Measurements from ENCODE around the gene CCS.
"Not testable (repeated sequence)": the region's sequence is repeated elsewhere in the genome, so short reads cannot be mapped to it uniquely, and the experiment has no call there.

Gene CCS

GRCh38 chr11:66593303-66593635 lies 284 bp downstream of the CCS start:
- no peak for DNase-seq

GRCh38 chr11:66593650-66594049 lies 665 bp downstream of the CCS start:
- no peak for DNase-seq

GRCh38 chr11:66595245-66595904 lies 2.4 kb downstream of the CCS start:
- DNase-seq, result no peak

- DNase-seq, result no peak
Observed at GRCh38 chr11:66598993-66599392, 6.0 kb downstream of the CCS start.

GRCh38 chr11:66600219-66600618 lies 7.2 kb downstream of the CCS start:
- no peak for DNase-seq

- DNase-seq, result no peak
Observed at GRCh38 chr11:66600631-66601233, 7.7 kb downstream of the CCS start.

- no peak for DNase-seq
Observed at GRCh38 chr11:66603072-66603471, 10.1 kb downstream of the CCS start.

GRCh38 chr11:66604155-66604554 lies 11.2 kb downstream of the CCS start:
- DNase-seq, result no peak

- not testable (repeated sequence) for DNase-seq
Observed at GRCh38 chr11:66606608-66607007, 13.6 kb downstream of the CCS start.

GRCh38 chr11:66607126-66607834 lies 14.3 kb downstream of the CCS start:
- DNase-seq, result peak; percentile 52

- DNase-seq, result no peak
Observed at GRCh38 chr11:66609721-66610617, 17.0 kb downstream of the CCS start.

- no peak for DNase-seq
Observed at GRCh38 chr11:66612458-66612857, 19.5 kb downstream of the CCS start.

- DNase-seq, result no peak
Observed at GRCh38 chr11:66614073-66614472, 21.1 kb downstream of the CCS start.

GRCh38 chr11:66616379-66617154 lies 23.6 kb downstream of the CCS start, which contains the start of gene RBM14:
Gene RBM14 (plus strand): TSS chr11:66616630. CDS start chr11:66616721, 91 bp downstream.
- peak; percentile 99 for DNase-seq

- no peak for DNase-seq
Observed at GRCh38 chr11:66617155-66617834, 24.3 kb downstream of the CCS start.

GRCh38 chr11:66619080-66619554 lies 26.1 kb downstream of the CCS start:
- peak; percentile 8 for DNase-seq

GRCh38 chr11:66624450-66624849 lies 31.5 kb downstream of the CCS start:
- no peak for DNase-seq

GRCh38 chr11:66625041-66625751 lies 32.2 kb downstream of the CCS start:
- DNase-seq, result no peak

- DNase-seq, result no peak
Observed at GRCh38 chr11:66625752-66626149, 32.8 kb downstream of the CCS start.

- DNase-seq, result no peak
Observed at GRCh38 chr11:66626382-66626781, 33.4 kb downstream of the CCS start.

GRCh38 chr11:66626926-66627325 lies 33.9 kb downstream of the CCS start:
- DNase-seq, result no peak

All from fibroblast of skin of abdomen (primary cell).